Upper lobe of right lung (tissue), 1 donor: Measurements from ENCODE around the gene PGGT1B. TPM values are rescaled to one million over a fixed set of nuclear protein-coding genes. Genes with fewer than 3 reads are reported as not detected.
A peak's percentile ranks its signal among the peaks of the same experiment; 100 is the strongest.

Source experiments
- ATAC-seq: fragments of 200-7000 bp; cut with Tn5 transposase; one replicate; pipeline ENCODE4 v1.9.1; 2020; ENCODE audit warnings: mild to moderate bottlenecking, moderate library complexity
- DNase-seq: peaks from one replicate; pipeline ENCODE4 v3.0.0-alpha.2; 2020
- H3K27ac ChIP-seq: fragments of 200-600 bp; one replicate; pipeline ENCODE4 v1.8.0; 2022
- H3K27me3 ChIP-seq: fragments of 200-600 bp; one replicate; pipeline ENCODE4 v1.8.0; 2022; ENCODE audit warnings: mild to moderate bottlenecking
- H3K36me3 ChIP-seq: fragments of 200-600 bp; one replicate; pipeline ENCODE4 v1.8.0; 2022
- H3K4me1 ChIP-seq: fragments of 200-600 bp; one replicate; pipeline ENCODE4 v1.8.0; 2022
- H3K4me3 ChIP-seq: fragments of 200-600 bp; one replicate; pipeline ENCODE4 v1.8.0; 2022; ENCODE audit warnings: mild to moderate bottlenecking
- H3K9me3 ChIP-seq: fragments of 200-600 bp; one replicate; pipeline ENCODE4 v1.8.0; 2022
- intact Hi-C: fragments of 100-400 bp; cut with DNase I; formaldehyde crosslinking; loops from one replicate; pipeline ENCODE4 v1.11.0; 2022
- total RNA-seq: library from RNA; stranded (reverse); fragmentation: NEBNext Ultra II Directional; extraction: Animal tissue kit (Norgen Biotek cat#: 25700); gene quantifications from one replicate; pipeline ENCODE4 v1.2.1, GENCODE V29; 2021
- TF ChIP-seq, protein P1 (sequence below): fragments of 200-600 bp; IDR thresholded peaks from one replicate; pipeline ENCODE4 v1.8.0; 2022; ENCODE audit warnings: antibody characterized with exemption
- donor health status: DM: no; HTN: yes; CAD: no; lungs with severe emphysema.

Gene PGGT1B
- total RNA-seq, 1 donor from 2014 or later, result 40.0 TPM

DNA sequence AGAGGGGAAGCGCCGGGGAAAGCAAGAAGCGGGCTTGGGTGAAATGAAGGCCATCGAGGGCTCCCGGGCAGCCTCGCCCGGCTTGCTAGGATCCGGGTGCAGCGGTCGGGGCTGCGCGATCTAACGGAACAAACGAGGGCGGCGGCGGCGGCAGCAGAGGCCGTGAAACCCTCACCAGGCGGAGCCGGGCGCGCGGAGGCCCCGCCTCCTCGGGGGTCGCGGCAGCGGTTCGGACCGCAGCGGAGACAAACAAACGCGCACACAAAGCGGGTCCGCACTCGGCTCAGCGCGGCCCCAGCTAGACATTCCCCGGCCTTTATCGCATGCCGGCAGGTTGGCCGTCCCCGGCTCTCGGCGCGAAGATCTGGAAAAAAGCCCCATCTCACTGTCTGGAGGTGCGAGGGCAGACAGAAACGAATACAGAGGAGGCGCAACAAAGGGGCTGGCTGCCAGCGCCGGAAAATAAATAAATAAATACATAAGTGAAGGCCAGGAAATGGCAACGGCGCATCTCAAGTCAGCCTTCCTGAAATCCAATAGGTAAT is 82.4 kb downstream of the PGGT1B start:
- no peaks in the 10 kb centered on the region for H3K36me3 ChIP-seq
- peaks cover 15% of the 10 kb centered on the region for H3K4me1 ChIP-seq
- TF ChIP-seq, protein P1, sequence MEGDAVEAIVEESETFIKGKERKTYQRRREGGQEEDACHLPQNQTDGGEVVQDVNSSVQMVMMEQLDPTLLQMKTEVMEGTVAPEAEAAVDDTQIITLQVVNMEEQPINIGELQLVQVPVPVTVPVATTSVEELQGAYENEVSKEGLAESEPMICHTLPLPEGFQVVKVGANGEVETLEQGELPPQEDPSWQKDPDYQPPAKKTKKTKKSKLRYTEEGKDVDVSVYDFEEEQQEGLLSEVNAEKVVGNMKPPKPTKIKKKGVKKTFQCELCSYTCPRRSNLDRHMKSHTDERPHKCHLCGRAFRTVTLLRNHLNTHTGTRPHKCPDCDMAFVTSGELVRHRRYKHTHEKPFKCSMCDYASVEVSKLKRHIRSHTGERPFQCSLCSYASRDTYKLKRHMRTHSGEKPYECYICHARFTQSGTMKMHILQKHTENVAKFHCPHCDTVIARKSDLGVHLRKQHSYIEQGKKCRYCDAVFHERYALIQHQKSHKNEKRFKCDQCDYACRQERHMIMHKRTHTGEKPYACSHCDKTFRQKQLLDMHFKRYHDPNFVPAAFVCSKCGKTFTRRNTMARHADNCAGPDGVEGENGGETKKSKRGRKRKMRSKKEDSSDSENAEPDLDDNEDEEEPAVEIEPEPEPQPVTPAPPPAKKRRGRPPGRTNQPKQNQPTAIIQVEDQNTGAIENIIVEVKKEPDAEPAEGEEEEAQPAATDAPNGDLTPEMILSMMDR, result no peak
- DNase-seq, result peak; percentile 71
- peak overlapping the region; percentile 46 for H3K4me3 ChIP-seq
- no peaks in the 10 kb centered on the region for H3K9me3 ChIP-seq
- peak; percentile 75 for ATAC-seq
- no peak overlapping the region for H3K27ac ChIP-seq
- peaks cover 85% of the 10 kb centered on the region for H3K27me3 ChIP-seq
- intact Hi-C loops, result no loop called here

DNA sequence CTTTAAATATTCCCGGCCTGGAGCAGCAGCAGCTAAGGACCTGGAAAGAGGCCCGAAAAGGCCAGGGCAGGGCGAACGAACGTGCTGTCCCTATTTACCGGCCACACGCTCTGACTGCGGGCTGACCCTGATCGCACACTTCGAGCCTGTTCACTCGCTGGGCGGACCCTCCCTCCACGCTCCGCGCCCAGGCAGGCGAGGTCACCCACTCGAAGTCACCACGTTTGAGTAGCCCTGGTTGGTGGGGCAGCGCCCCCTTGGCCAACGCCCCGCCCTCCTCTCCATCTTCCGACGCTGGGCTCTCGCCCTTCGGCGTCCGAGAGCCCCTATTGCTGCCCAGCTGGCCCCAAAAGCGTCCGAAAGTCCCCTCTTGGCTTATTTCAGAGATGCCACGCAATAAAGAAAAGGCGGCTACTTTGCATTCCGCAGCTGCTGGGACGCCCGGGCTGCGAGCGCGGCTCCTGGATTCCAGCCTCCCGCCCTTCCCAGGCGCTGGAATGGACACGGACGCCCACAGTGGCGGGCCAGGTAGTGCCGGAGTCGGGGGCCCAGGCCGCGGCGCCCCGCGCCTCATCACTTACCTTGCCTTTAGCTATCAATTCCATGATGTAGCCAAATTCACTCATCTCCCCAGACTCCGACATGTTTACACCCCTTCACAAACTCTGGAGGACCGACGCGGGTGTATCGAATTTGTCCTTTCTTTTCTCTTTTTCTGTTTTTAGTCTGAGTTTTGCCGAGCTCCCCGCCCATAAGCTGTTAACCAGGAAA is 83.1 kb downstream of the PGGT1B start:
- TF ChIP-seq, protein P1, result no peak
- Histone ChIP-seq H3K4me1 (peaks cover 15% of the 10 kb centered on the region), H3K27ac (no peak overlapping the region), H3K9me3 (no peaks in the 10 kb centered on the region), H3K36me3 (no peaks in the 10 kb centered on the region), H3K4me3 (peak overlapping the region; percentile 46), H3K27me3 (peaks cover 84% of the 10 kb centered on the region)
- intact Hi-C loops, result no loop called here
- ATAC-seq (peak; percentile 67), DNase-seq (no peak)

DNA sequence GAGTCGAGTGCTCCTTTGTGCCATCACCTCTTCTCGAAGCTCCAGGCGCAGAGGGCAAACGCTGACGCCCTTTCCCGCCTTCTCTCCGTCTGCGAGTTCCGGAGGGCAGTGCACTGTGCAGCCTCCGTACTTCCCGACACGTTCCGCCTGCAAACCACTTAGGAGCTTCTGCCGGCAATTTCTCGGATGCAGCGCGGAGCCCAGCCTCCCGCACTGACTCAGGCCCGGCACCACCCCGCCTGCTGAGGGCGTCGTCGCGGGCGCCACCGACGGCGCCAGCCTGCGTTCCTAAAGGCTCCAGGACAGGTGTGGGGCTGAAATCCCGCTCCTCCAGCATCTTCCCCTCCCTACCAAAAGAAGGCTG is 83.7 kb downstream of the PGGT1B start:
- peaks cover 78% of the 10 kb centered on the region for H3K27me3 ChIP-seq
- peaks cover 15% of the 10 kb centered on the region for H3K4me1 ChIP-seq
- ATAC-seq (peak; percentile 57), DNase-seq (no peak)
- intact Hi-C loops, result no loop called here
- H3K9me3 ChIP-seq, result no peaks in the 10 kb centered on the region
- H3K27ac ChIP-seq, result no peak overlapping the region
- no peaks in the 10 kb centered on the region for H3K36me3 ChIP-seq
- peak overlapping the region; percentile 46 for H3K4me3 ChIP-seq
- TF ChIP-seq, protein P1, result no peak

DNA sequence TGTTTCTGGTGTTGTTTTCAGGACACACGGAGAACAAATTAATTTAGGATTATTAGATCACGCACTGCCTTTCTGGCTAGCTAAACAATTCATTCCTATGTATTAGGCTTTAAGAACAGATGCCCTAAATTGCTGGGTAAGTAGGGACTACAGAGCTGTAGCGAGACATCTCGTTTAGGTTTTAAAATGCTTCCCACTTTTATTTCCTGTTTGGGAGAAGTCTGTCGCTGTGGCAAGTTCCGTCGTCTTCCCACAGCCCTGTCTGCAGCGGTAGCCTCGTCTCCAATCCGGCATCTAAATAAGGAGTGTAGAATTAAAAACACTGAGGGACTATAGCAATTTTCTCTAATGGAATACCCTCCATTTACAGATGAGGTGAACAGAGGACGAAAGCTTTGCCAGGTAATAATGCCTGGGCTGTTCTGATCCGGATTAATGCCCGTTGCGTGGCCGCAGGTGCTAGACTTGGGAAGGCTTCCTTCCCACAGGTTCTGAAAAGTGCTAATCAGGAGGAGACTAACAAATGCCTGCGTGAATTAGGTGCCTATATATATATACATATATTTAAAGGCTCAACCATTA is 91.7 kb downstream of the PGGT1B start:
- intact Hi-C loops, result no loop called here
- no peaks in the 10 kb centered on the region for H3K9me3 ChIP-seq
- H3K4me3 ChIP-seq, result peak overlapping the region; percentile 64
- TF ChIP-seq, protein P1, result no peak
- no peak for ATAC-seq
- H3K27ac ChIP-seq, result no peak overlapping the region
- H3K4me1 ChIP-seq, result peaks cover 15% of the 10 kb centered on the region
- H3K36me3 ChIP-seq, result no peaks in the 10 kb centered on the region
- H3K27me3 ChIP-seq, result peaks cover 38% of the 10 kb centered on the region
- no peak for DNase-seq

DNA sequence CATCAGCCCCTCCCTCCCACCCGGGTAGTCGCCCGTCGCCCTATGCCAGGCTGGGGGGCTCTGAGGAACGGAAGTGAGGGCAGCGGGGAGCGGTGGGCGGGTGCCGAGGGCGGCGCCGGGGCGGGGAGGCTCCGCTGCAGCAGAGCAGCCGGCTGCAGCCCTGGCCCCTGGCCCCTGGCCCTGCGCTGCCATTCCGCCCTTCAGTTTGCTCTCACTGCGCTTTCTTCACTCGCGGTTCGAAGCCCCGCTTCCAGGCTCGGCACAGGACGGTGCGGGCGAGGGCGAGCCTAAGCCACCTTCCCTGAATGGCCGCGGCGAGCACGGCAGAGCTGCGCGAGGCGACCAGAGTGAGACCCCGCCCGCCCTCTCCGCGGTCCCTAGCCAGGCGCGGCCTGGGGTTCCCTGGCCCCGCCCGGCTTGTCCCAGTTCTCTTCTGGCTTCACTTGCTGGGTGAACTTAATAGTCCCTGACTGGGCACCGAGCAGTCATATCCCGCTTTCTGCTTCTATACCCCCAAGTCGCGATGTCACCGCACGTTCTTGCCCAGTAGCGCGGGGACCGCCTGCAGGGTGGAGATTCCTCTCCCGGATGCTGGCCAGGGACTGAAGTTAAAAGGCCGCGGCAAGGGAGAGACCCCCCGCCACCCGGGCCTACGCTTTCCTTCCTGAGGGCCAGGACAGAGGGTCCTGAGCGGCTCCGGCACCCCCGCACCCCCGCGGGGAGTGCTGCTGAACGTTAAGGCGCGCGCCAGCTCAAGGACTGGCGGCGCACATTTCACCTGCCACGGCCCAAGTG is 92.3 kb downstream of the PGGT1B start:
- Histone ChIP-seq H3K27me3 (peaks cover 39% of the 10 kb centered on the region), H3K27ac (no peak overlapping the region), H3K36me3 (no peaks in the 10 kb centered on the region), H3K4me3 (peak overlapping the region; percentile 64), H3K4me1 (peaks cover 15% of the 10 kb centered on the region), H3K9me3 (no peaks in the 10 kb centered on the region)
- DNase-seq, result no peak
- ATAC-seq, result peak; percentile 80
- TF ChIP-seq, protein P1, result no peak
- intact Hi-C loops, result no loop called here
